Measurements from ENCODE around the gene SUV39H1. TPM values are rescaled to one million over a fixed set of nuclear protein-coding genes. Genes with fewer than 3 reads are reported as not detected.

The SUV39H1 gene
- total RNA-seq, 1 donor from 2014 or later = 27.5 TPM

Other genes starting within 250 kb of the SUV39H1 start
- gene SLC38A5, start 226.5 kb upstream of the SUV39H1 start, total RNA-seq = 205 and 206 TPM in 2 replicates
- gene FTSJ1, start 220.5 kb upstream of the SUV39H1 start, total RNA-seq = 96.2 and 103 TPM in 2 replicates
- 13.6 and 15.1 TPM in 2 replicates for gene PORCN, start 187.7 kb upstream of the SUV39H1 start, total RNA-seq
- 164 and 178 TPM in 2 replicates for gene EBP, start 174.9 kb upstream of the SUV39H1 start, total RNA-seq
- gene TBC1D25, start 157.0 kb upstream of the SUV39H1 start, total RNA-seq = 13.5 and 16.0 TPM in 2 replicates
- 318 and 338 TPM in 2 replicates for gene RBM3, start 122.2 kb upstream of the SUV39H1 start, total RNA-seq
- 36.3 and 36.5 TPM in 2 replicates for gene WDR13, start 99.2 kb upstream of the SUV39H1 start, total RNA-seq
- gene WAS, start 12.9 kb upstream of the SUV39H1 start, total RNA-seq = 106 and 122 TPM in 2 replicates
- not detected in 2 replicates for gene GLOD5, start 65.0 kb downstream of the SUV39H1 start, total RNA-seq
- not detected in 2 replicates for gene GATA1, start 89.9 kb downstream of the SUV39H1 start, total RNA-seq
- 44.7 and 56.4 TPM in 2 replicates for gene HDAC6, start 105.3 kb downstream of the SUV39H1 start, total RNA-seq
- gene ERAS, start 129.8 kb downstream of the SUV39H1 start, total RNA-seq = not detected in 2 replicates
- gene PCSK1N, start 138.9 kb downstream of the SUV39H1 start, total RNA-seq = 0.36 and 0.42 TPM in 2 replicates
- gene TIMM17B, start 201.0 kb downstream of the SUV39H1 start, total RNA-seq = 72.2 and 72.3 TPM in 2 replicates
- 112 and 119 TPM in 2 replicates for gene PQBP1, start 201.2 kb downstream of the SUV39H1 start, total RNA-seq
- gene SLC35A2, start 214.9 kb downstream of the SUV39H1 start, total RNA-seq = 24.9 and 26.5 TPM in 2 replicates
- 475 and 478 TPM in 2 replicates for gene PIM2, start 222.3 kb downstream of the SUV39H1 start, total RNA-seq

Data from activated T-helper 1 cell treated with anti-CD3 and anti-CD28 coated beads, Interleukin-12 subunit alpha, Interleukin-12 subunit beta, Interleukin-2, Interleukin-4 antibody, amounts not matched to agents 30 ng/mL and 10 ng/mL and 1 ng/mL, durations not matched to agents 14 hours and 24 hours and 36 hours (primary cell).